A549 (cell line): ENCODE results near the gene HIGD1C. TPM values are rescaled to one million over a fixed set of nuclear protein-coding genes. Genes with fewer than 3 reads are reported as not detected.

Experiments used
- ATAC-seq, 2 experiments: fragments of 200-7000 bp in 1 of 2; fragments of >200 bp in 1 of 2; cut with Nextera tagmentation in 1 of 2; cut with Tn5 transposase in 1 of 2; 3 replicates each; pipeline versions ENCODE4 v1.8.0 to v1.9.1; 2018 to 2020; ENCODE audit warnings: mild to moderate bottlenecking in 1 of 2, moderate library complexity in 1 of 2
- CTCF ChIA-PET: fragments of 300-600 bp; sonication (Branson Sonifier 250); formaldehyde crosslinking; extraction: SDS; loops from one replicate; lab custom pipeline; 2021; ENCODE audit warnings: antibody characterized with exemption, inconsistent platforms; lab: Yijun Ruan, JAX
- POLR2A ChIA-PET: fragments of 350-600 bp; formaldehyde crosslinking; extraction: SDS; loops from one replicate; lab custom pipeline; 2021; ENCODE audit warnings: antibody characterized with exemption, inconsistent platforms; lab: Yijun Ruan, JAX
- DNase-seq, 2 experiments: peaks; one replicate each; pipeline versions ENCODE4 v3.0.0 to v3.0.0-alpha.2; 2011 to 2016; ENCODE audit warnings: low read depth in 1 of 2, low spot score in 1 of 2
- FAIRE-seq: peaks from 2 replicates; lab custom pipeline; 2011; peaks lifted over from hg19 to GRCh38; lab: Jason Lieb, UNC
- H3K27ac ChIP-seq, 2 experiments: fragments of >200 bp; sonication (Bioruptor Twin); formaldehyde crosslinking; 3 replicates each; pipeline ENCODE4 v1.5.1; 2016 to 2017
- H3K4me1 ChIP-seq: fragments of >200 bp; sonication (Bioruptor Twin); formaldehyde crosslinking; 3 replicates; pipeline ENCODE4 v1.6.1; 2016
- H3K4me2 ChIP-seq: fragments of >200 bp; sonication (Bioruptor Twin); formaldehyde crosslinking; 3 replicates; pipeline ENCODE4 v1.6.1; 2016
- H3K4me3 ChIP-seq: fragments of >200 bp; sonication (Bioruptor Twin); formaldehyde crosslinking; 3 replicates; pipeline ENCODE4 v1.5.1; 2016
- H3K9me3 ChIP-seq: fragments of >200 bp; sonication (Bioruptor Twin); formaldehyde crosslinking; 3 replicates; pipeline ENCODE4 v1.6.1; 2016
- CEBPB ChIP-seq, 2 experiments: fragments of >200 bp in 1 of 2; sonication (Bioruptor Twin) in 1 of 2; formaldehyde crosslinking in 1 of 2; IDR thresholded peaks; 2 replicates each; pipeline ENCODE4 v1.6.1; 2012 to 2016
- CHD2 ChIP-seq: fragments of 150-350 bp; IDR thresholded peaks from 2 replicates; pipeline ENCODE4 v1.6.1; 2014; ENCODE audit warnings: low read length; ENCODE audit not compliant: partially characterized antibody
- CHD4 ChIP-seq: fragments of 200-600 bp; sonication (generic); IDR thresholded peaks from 2 replicates; pipeline ENCODE4 v1.6.1; 2016; ENCODE audit warnings: antibody characterized with exemption, mild to moderate bottlenecking, borderline replicate concordance
- EHF ChIP-seq: fragments of 250-450 bp; sonication (Bioruptor Pico); IDR thresholded peaks from 2 replicates; pipeline ENCODE4 v1.5.0; 2020; ENCODE audit warnings: mild to moderate bottlenecking
- EHMT2 ChIP-seq: fragments of 200-600 bp; sonication (generic); IDR thresholded peaks from 2 replicates; pipeline ENCODE4 v1.6.1; 2016; ENCODE audit warnings: antibody characterized with exemption, low read depth, mild to moderate bottlenecking, moderate library complexity
- ESRRA ChIP-seq: fragments of 150-350 bp; IDR thresholded peaks from 2 replicates; pipeline ENCODE4 v1.6.1; 2014; ENCODE audit warnings: mild to moderate bottlenecking, low read length, borderline replicate concordance
- GATA3 ChIP-seq: IDR thresholded peaks from 2 replicates; pipeline ENCODE4 v1.6.1; 2012; ENCODE audit warnings: borderline replicate concordance
- HDAC2 ChIP-seq: fragments of 200-600 bp; sonication (generic); IDR thresholded peaks from 2 replicates; pipeline ENCODE4 v1.6.1; 2016
- HEYL ChIP-seq: fragments of 250-450 bp; sonication (Bioruptor Pico); IDR thresholded peaks from 2 replicates; pipeline ENCODE4 v1.8.0; 2021; ENCODE audit warnings: mild to moderate bottlenecking, moderate library complexity
- HOXA7 ChIP-seq: fragments of 250-450 bp; sonication (Bioruptor Pico); IDR thresholded peaks from 2 replicates; pipeline ENCODE4 v1.5.0; 2020; ENCODE audit warnings: mild to moderate bottlenecking, moderate library complexity
- HOXB13 ChIP-seq: fragments of 250-450 bp; sonication (Bioruptor Pico); IDR thresholded peaks from 2 replicates; pipeline ENCODE4 v1.5.0; 2020; ENCODE audit warnings: low read depth, mild to moderate bottlenecking, moderate library complexity
- JUN ChIP-seq, 2 experiments: fragments of >200 bp; sonication (Bioruptor Twin); formaldehyde crosslinking; IDR thresholded peaks; 2 replicates in 1 of 2; 3 replicates in 1 of 2; pipeline ENCODE4 v1.6.1; 2016 to 2017
- JUNB ChIP-seq: fragments of >200 bp; sonication (Bioruptor Twin); formaldehyde crosslinking; IDR thresholded peaks from 2 replicates; pipeline ENCODE4 v1.6.1; 2016
- KDM1A ChIP-seq: fragments of 200-600 bp; sonication (generic); IDR thresholded peaks from 2 replicates; pipeline ENCODE4 v1.6.1; 2016; ENCODE audit warnings: low read depth, mild to moderate bottlenecking
- MAFK ChIP-seq: fragments of 450-650 bp; IDR thresholded peaks from 2 replicates; pipeline ENCODE4 v1.6.1; 2014; ENCODE audit not compliant: partially characterized antibody
- MAZ ChIP-seq: fragments of 150-350 bp; IDR thresholded peaks from 2 replicates; pipeline ENCODE4 v1.6.1; 2014; ENCODE audit warnings: antibody characterized with exemption, low read depth, low read length, borderline replicate concordance
- MYC ChIP-seq: IDR thresholded peaks from 2 replicates; pipeline ENCODE4 v1.6.1; 2012; ENCODE audit warnings: mild to moderate bottlenecking, inconsistent platforms, low read length, improper control_type of control experiment, borderline replicate concordance
- NR3C1 ChIP-seq: fragments of >200 bp; sonication (Bioruptor Twin); formaldehyde crosslinking; IDR thresholded peaks from 3 replicates; pipeline ENCODE4 v1.6.1; 2017
- POLR2AphosphoS2 ChIP-seq: conservative IDR thresholded peaks from 2 replicates; pipeline ENCODE4 v1.6.1; 2012; ENCODE audit warnings: low read length, improper control_type of control experiment, inconsistent platforms
- RFX5 ChIP-seq: fragments of 450-650 bp; IDR thresholded peaks from 2 replicates; pipeline ENCODE4 v1.7.1; 2014; ENCODE audit warnings: antibody characterized with exemption, mild to moderate bottlenecking, moderate library complexity
- SMC3 ChIP-seq: fragments of >200 bp; sonication (Bioruptor Twin); formaldehyde crosslinking; IDR thresholded peaks from 3 replicates; pipeline ENCODE4 v1.6.1; 2018; ENCODE audit warnings: inconsistent platforms
- TFCP2L1 ChIP-seq: fragments of 250-450 bp; sonication (Bioruptor Pico); IDR thresholded peaks from 2 replicates; pipeline ENCODE4 v1.5.0; 2021; ENCODE audit warnings: mild to moderate bottlenecking
- ZC3H11A ChIP-seq: fragments of 450-650 bp; IDR thresholded peaks from 2 replicates; pipeline ENCODE4 v1.6.1; 2014; ENCODE audit warnings: antibody characterized with exemption, mild to moderate bottlenecking
- ZFP36 ChIP-seq: fragments of 450-650 bp; IDR thresholded peaks from 2 replicates; pipeline ENCODE4 v1.6.1; 2014; ENCODE audit warnings: borderline replicate concordance; ENCODE audit not compliant: partially characterized antibody
- ZSCAN20 ChIP-seq: fragments of 250-450 bp; sonication (Bioruptor Pico); IDR thresholded peaks from 2 replicates; pipeline ENCODE4 v1.8.0; 2022; ENCODE audit warnings: mild to moderate bottlenecking, moderate library complexity
- WGBS: methylation state at CpG from one replicate; pipeline ENCODE4 v1.1.6; 2017; ENCODE audit errors: missing lambda C conversion rate; 5-methylcytosine and 5-hydroxymethylcytosine counted together
- polyA plus RNA-seq, 4 experiments: library from polyadenylated mRNA; depleted of rRNA in 3 of 4; stranded (reverse); fragments of >200 nt; fragmentation: RNase III in 1 of 4; extraction: RNeasy Plus Mini Kit Qiagen cat#74134 plus additional on column Dnase treatment in 1 of 4; gene quantifications; 2 replicates in 3 of 4; 3 replicates in 1 of 4; pipeline ENCODE4 v1.2.3, GENCODE V29; 2011 to 2017
- TF ChIP-seq, protein P1 (sequence below): fragments of 450-650 bp; IDR thresholded peaks from 2 replicates; pipeline ENCODE4 v1.6.1; 2014; ENCODE audit warnings: antibody characterized with exemption
- TF ChIP-seq, protein P2 (sequence below): fragments of >200 bp; sonication (Bioruptor Twin); formaldehyde crosslinking; IDR thresholded peaks from 3 replicates; pipeline ENCODE4 v1.6.1; 2016
- TF ChIP-seq, protein P3 (sequence below): fragments of 250-450 bp; sonication (Bioruptor Pico); IDR thresholded peaks from 2 replicates; pipeline ENCODE4 v1.5.0; 2020; ENCODE audit warnings: low read depth, mild to moderate bottlenecking, moderate library complexity
- TF ChIP-seq, protein P4 (sequence below): IDR thresholded peaks from 2 replicates; pipeline ENCODE4 v1.6.1; 2012; ENCODE audit warnings: low read depth, borderline replicate concordance
- TF ChIP-seq, protein P5 (sequence below): fragments of 150-350 bp; IDR thresholded peaks from 2 replicates; pipeline ENCODE4 v1.6.1; 2014; ENCODE audit warnings: low read depth, mild to moderate bottlenecking, low read length

Gene HIGD1C
- polyA plus RNA-seq, 2 of the 4 experiments (the other 2 are of a cell fraction), result not detected

DNA sequence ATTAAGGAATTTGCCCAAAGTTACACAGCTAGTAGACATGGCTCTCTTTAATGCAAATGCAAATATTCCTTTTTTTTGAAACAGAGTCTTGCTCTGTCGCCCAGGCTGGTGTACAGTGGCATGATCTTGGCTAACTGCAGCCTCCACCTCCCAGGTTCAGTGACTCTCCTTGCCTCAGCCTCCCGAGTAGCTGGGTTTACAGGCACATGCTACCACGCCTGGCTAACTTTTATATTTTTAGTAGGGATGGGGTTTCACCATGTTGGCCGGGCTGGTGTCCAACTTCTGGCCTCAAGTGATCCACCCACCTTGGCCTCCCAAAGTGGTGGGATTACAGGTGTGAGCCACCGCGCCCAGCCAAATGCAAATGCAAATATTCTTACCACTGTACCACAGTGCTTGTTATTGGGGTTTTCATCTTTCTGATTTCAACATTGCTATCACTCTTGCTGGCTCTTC is 24.5 kb upstream of the HIGD1C start:
- ChIA-PET POLR2A (no interaction called here), CTCF (interaction anchor here (1.2 kb wide), 1 partner anchor 67 kb away, joined by 3 read pairs; no protein-coding TSS in a partner anchor)
- TF ChIP-seq SMC3, result no peak
- no peak for TF ChIP-seq CEBPB (IDR thresholded peaks at IDR 0.05)
- no peak for TF ChIP-seq ESRRA
- TF ChIP-seq, protein P1, sequence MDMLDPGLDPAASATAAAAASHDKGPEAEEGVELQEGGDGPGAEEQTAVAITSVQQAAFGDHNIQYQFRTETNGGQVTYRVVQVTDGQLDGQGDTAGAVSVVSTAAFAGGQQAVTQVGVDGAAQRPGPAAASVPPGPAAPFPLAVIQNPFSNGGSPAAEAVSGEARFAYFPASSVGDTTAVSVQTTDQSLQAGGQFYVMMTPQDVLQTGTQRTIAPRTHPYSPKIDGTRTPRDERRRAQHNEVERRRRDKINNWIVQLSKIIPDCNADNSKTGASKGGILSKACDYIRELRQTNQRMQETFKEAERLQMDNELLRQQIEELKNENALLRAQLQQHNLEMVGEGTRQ, result no peak
- no peak for TF ChIP-seq MYC
- no peak for TF ChIP-seq CHD2
- no peak for TF ChIP-seq CHD4
- no peak for TF ChIP-seq KDM1A
- TF ChIP-seq, protein P2, sequence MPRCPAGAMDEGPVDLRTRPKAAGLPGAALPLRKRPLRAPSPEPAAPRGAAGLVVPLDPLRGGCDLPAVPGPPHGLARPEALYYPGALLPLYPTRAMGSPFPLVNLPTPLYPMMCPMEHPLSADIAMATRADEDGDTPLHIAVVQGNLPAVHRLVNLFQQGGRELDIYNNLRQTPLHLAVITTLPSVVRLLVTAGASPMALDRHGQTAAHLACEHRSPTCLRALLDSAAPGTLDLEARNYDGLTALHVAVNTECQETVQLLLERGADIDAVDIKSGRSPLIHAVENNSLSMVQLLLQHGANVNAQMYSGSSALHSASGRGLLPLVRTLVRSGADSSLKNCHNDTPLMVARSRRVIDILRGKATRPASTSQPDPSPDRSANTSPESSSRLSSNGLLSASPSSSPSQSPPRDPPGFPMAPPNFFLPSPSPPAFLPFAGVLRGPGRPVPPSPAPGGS, result no peak
- TF ChIP-seq NR3C1, result no peak
- no peak for TF ChIP-seq JUNB
- no peak for TF ChIP-seq MAFK
- TF ChIP-seq ZFP36, result no peak
- no peak for TF ChIP-seq HOXB13 (CRISPR knock-in tag)
- no peak for TF ChIP-seq RFX5
- no peak for TF ChIP-seq ZC3H11A
- TF ChIP-seq HDAC2, result no peak
- TF ChIP-seq ZSCAN20, result no peak
- no peak for ATAC-seq
- Histone ChIP-seq H3K4me2 (no peak overlapping the region), H3K4me1 (peaks cover 8% of the 10 kb centered on the region; the same call in 1 of the 3 replicates), H3K4me3 (no peak overlapping the region), H3K27ac (no peak overlapping the region), H3K9me3 (no peaks in the 10 kb centered on the region)
- WGBS, result 89% methylated on average over 6 of the region's 6 CpGs
- FAIRE-seq, result no peak
- no peak for DNase-seq

DNA sequence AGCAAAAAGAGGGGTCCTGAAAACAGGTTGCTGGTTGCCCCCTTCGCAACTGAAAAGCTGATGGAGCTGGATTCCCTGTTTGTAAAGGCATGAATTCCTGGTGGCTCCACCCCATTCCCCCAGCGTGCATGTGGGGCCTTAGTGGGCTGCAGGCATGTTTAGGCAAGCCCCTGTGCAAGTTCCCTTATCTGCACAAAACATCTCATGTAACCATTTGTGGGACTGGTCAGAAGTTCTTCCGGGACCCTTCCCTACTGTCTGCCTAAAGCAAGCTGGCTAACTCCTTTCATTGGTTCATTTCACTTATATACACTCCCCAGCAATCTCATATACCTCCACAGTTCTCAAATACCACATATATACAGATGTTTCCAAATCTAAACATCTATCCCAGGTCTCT is 24.0 kb upstream of the HIGD1C start:
- Histone ChIP-seq H3K9me3 (no peaks in the 10 kb centered on the region), H3K4me3 (no peak overlapping the region), H3K27ac (no peak overlapping the region), H3K4me2 (no peak overlapping the region), H3K4me1 (peaks cover 8% of the 10 kb centered on the region; the same call in 1 of the 3 replicates)
- no peak for ATAC-seq
- POLR2A ChIA-PET, result no interaction called here
- CTCF ChIA-PET, result no interaction called here
- DNase-seq, result no peak
- WGBS, result 69% methylated on average over 3 of the region's 3 CpGs
- FAIRE-seq, result no peak
- TF ChIP-seq HOXA7 (CRISPR knock-in tag) (no peak), POLR2AphosphoS2 (no peak), EHF (CRISPR knock-in tag) (no peak), GATA3 (no peak), HOXB13 (CRISPR knock-in tag) (no peak), HEYL (CRISPR knock-in tag) (no peak), ZSCAN20 (no peak), MYC (no peak)
- TF ChIP-seq, protein P3, sequence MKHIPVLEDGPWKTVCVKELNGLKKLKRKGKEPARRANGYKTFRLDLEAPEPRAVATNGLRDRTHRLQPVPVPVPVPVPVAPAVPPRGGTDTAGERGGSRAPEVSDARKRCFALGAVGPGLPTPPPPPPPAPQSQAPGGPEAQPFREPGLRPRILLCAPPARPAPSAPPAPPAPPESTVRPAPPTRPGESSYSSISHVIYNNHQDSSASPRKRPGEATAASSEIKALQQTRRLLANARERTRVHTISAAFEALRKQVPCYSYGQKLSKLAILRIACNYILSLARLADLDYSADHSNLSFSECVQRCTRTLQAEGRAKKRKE (CRISPR knock-in tag), result no peak

DNA sequence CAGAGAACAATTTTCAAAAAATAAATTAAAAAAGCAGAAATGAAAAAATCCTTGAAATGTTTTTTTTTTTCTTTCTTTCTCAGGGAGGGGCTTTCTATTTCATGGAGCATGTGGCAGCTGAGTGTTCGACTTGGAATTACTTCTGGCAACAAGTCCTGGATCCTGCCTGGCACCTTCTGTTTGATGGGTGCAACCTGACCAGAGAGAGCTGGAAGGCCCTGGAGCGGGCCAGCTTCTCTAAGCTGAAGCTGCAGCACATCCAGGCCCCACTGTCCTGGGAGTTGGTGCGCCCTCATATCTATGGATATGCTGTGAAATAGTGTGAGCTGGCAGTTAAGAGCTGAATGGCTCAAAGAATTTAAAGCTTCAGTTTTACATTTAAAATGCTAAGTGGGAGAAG is 22.5 kb upstream of the HIGD1C start:
- CTCF ChIA-PET, result no interaction called here
- TF ChIP-seq HDAC2, result no peak
- TF ChIP-seq MAZ, result no peak
- no peak for TF ChIP-seq JUN (IDR thresholded peaks at IDR 0.05)
- TF ChIP-seq, protein P4, sequence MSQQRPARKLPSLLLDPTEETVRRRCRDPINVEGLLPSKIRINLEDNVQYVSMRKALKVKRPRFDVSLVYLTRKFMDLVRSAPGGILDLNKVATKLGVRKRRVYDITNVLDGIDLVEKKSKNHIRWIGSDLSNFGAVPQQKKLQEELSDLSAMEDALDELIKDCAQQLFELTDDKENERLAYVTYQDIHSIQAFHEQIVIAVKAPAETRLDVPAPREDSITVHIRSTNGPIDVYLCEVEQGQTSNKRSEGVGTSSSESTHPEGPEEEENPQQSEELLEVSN, result no peak
- no peak for TF ChIP-seq MAFK
- no peak for TF ChIP-seq CHD2
- no peak for TF ChIP-seq EHMT2
- no peak for TF ChIP-seq JUNB
- no peak for TF ChIP-seq TFCP2L1 (CRISPR knock-in tag)
- no peak for TF ChIP-seq ZSCAN20
- TF ChIP-seq, protein P2, result no peak
- TF ChIP-seq, protein P5, sequence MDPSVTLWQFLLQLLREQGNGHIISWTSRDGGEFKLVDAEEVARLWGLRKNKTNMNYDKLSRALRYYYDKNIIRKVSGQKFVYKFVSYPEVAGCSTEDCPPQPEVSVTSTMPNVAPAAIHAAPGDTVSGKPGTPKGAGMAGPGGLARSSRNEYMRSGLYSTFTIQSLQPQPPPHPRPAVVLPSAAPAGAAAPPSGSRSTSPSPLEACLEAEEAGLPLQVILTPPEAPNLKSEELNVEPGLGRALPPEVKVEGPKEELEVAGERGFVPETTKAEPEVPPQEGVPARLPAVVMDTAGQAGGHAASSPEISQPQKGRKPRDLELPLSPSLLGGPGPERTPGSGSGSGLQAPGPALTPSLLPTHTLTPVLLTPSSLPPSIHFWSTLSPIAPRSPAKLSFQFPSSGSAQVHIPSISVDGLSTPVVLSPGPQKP, result no peak
- no peak for TF ChIP-seq CHD4

More for the DNA sequence above, 22.5 kb upstream of the HIGD1C start:
- 89% methylated on average over 3 of the region's 3 CpGs for WGBS
- POLR2A ChIA-PET, result no interaction called here
- no peak for ATAC-seq
- no peak for DNase-seq
- Histone ChIP-seq H3K4me2 (no peak overlapping the region), H3K4me3 (no peak overlapping the region), H3K4me1 (0 out of 3 replicates have a peak, but pooled peaks cover 5% of the 10 kb centered on the region), H3K9me3 (no peaks in the 10 kb centered on the region), H3K27ac (no peak overlapping the region)
- no peak for FAIRE-seq
